GM12878 (cell line): ENCODE data around the gene FITM1. TPM values are rescaled to one million over a fixed set of nuclear protein-coding genes. Genes with fewer than 3 reads are reported as not detected.

Source experiments
- ATAC-seq: fragments of 200-7000 bp; cut with Tn5 transposase; 3 replicates; pipeline ENCODE4 v1.9.1; 2020; ENCODE audit warnings: mild to moderate bottlenecking, moderate library complexity
- BruUV-seq: library from RNA; stranded (reverse); fragments of 400-500 nt; replicated peaks from 2 replicates; lab custom pipeline; 2021; lab: Mats Ljungman, UMichigan
- CTCF ChIA-PET: fragments of 300-600 bp; sonication (Branson Sonifier 250); formaldehyde crosslinking; extraction: SDS; loops from one replicate; lab custom pipeline; 2021; ENCODE audit warnings: inconsistent platforms; lab: Yijun Ruan, JAX
- POLR2A ChIA-PET: fragments of 350-600 bp; formaldehyde crosslinking; extraction: SDS; loops from one replicate; lab custom pipeline; 2021; ENCODE audit warnings: inconsistent platforms; lab: Charles Lee
- RAD21 ChIA-PET: fragments of 300-600 bp; sonication (Branson Sonifier 250); formaldehyde crosslinking; loops from one replicate; lab custom pipeline; 2023; ENCODE audit warnings: antibody characterized with exemption; ENCODE audit not compliant: unreplicated experiment; lab: Charles Lee
- SMC1A ChIA-PET: fragments of 300-600 bp; sonication (Branson Sonifier 250); formaldehyde crosslinking; loops from one replicate; lab custom pipeline; 2023; ENCODE audit not compliant: unreplicated experiment, uncharacterized antibody; lab: Charles Lee
- DNase-seq: peaks from one replicate; pipeline ENCODE4 v3.0.0-alpha.2; 2011; ENCODE audit warnings: low read depth, low spot score
- FAIRE-seq: peaks from 3 replicates; lab custom pipeline; 2011; peaks lifted over from hg19 to GRCh38; lab: Jason Lieb, UNC
- H2AFZ ChIP-seq: 2 replicates; pipeline ENCODE4 v1.6.0; 2011; ENCODE audit warnings: low read depth, low read length, control low read depth; ENCODE audit not compliant: control insufficient read depth
- H3K27ac ChIP-seq: 2 replicates; pipeline ENCODE4 v1.5.1; 2011; ENCODE audit warnings: control low read depth; ENCODE audit not compliant: control insufficient read depth, insufficient read depth
- H3K27me3 ChIP-seq, 2 experiments: replicated peaks in 1 of 2; 2 replicates each; pipeline versions ENCODE4 v1.6.0 to v1.6.1; 2011; ENCODE audit warnings: low read length in 1 of 2; ENCODE audit not compliant: control insufficient read depth in 2 of 2, insufficient read depth in 2 of 2
- H3K36me3 ChIP-seq, 2 experiments: 2 replicates each; pipeline ENCODE4 v1.5.1; 2011; ENCODE audit warnings: low read length in 1 of 2; ENCODE audit not compliant: control insufficient read depth in 2 of 2, insufficient read depth in 2 of 2
- H3K4me1 ChIP-seq: 2 replicates; pipeline ENCODE4 v1.6.1; 2011; ENCODE audit warnings: mild to moderate bottlenecking, low read length, moderate library complexity, mixed read lengths; ENCODE audit not compliant: control insufficient read depth, insufficient read depth
- H3K4me2 ChIP-seq: 2 replicates; pipeline ENCODE4 v1.6.0; 2011; ENCODE audit warnings: control low read depth; ENCODE audit not compliant: control insufficient read depth, insufficient read depth
- H3K4me3 ChIP-seq: fragments of 200-600 bp; sonication (generic); 2 replicates; pipeline ENCODE4 v1.5.1; 2016
- H3K79me2 ChIP-seq: 2 replicates; pipeline ENCODE4 v1.6.0; 2011; ENCODE audit warnings: low read length; ENCODE audit not compliant: control insufficient read depth, insufficient read depth
- H3K9ac ChIP-seq: 2 replicates; pipeline ENCODE4 v1.8.0; 2011; ENCODE audit warnings: low read length, control low read depth, mixed read lengths; ENCODE audit not compliant: control insufficient read depth, insufficient read depth
- H3K9me3 ChIP-seq: replicated peaks from 3 replicates; pipeline ENCODE4 v1.5.1; 2011; ENCODE audit warnings: mild to moderate bottlenecking, low read length; ENCODE audit not compliant: control insufficient read depth, insufficient read depth
- H4K20me1 ChIP-seq: 2 replicates; pipeline ENCODE4 v1.6.0; 2011; ENCODE audit not compliant: control insufficient read depth, insufficient read depth
- ASH2L ChIP-seq: fragments of 300-600, 200-600 bp; sonication (generic); IDR thresholded peaks from 2 replicates; pipeline ENCODE4 v1.6.1; 2017; ENCODE audit warnings: low read depth, mild to moderate bottlenecking, borderline replicate concordance
- BHLHE40 ChIP-seq, 2 experiments: fragments of 450-650 bp in 1 of 2; IDR thresholded peaks; 2 replicates each; pipeline ENCODE4 v1.6.1; 2011 to 2017; ENCODE audit warnings: low read depth in 2 of 2, borderline replicate concordance in 1 of 2, improper control_type of control experiment in 1 of 2, low read length in 1 of 2, mild to moderate bottlenecking in 1 of 2
- BRCA1 ChIP-seq: IDR thresholded peaks from 2 replicates; pipeline ENCODE4 v1.6.1; 2011; ENCODE audit warnings: low read depth, low read length, improper control_type of control experiment
- CHD4 ChIP-seq: fragments of 200-600 bp; sonication (generic); IDR thresholded peaks from 2 replicates; pipeline ENCODE4 v1.6.1; 2016; ENCODE audit warnings: mild to moderate bottlenecking
- FOXM1 ChIP-seq: IDR thresholded peaks from 2 replicates; pipeline ENCODE4 v1.6.1; 2012; ENCODE audit warnings: low read depth, mild to moderate bottlenecking, inconsistent platforms, low read length, moderate library complexity
- JUNB ChIP-seq: IDR thresholded peaks from 2 replicates; pipeline ENCODE4 v1.6.1; 2016; ENCODE audit warnings: antibody characterized with exemption, mild to moderate bottlenecking
- KLF5 ChIP-seq: fragments of 450-650 bp; IDR thresholded peaks from 2 replicates; pipeline ENCODE4 v1.6.1; 2014; ENCODE audit warnings: mild to moderate bottlenecking; ENCODE audit not compliant: partially characterized antibody
- MTA3 ChIP-seq: IDR thresholded peaks from 2 replicates; pipeline ENCODE4 v1.6.1; 2012; ENCODE audit warnings: low read length, inconsistent platforms, borderline replicate concordance
- NBN ChIP-seq: fragments of 450-650 bp; IDR thresholded peaks from 2 replicates; pipeline ENCODE4 v1.6.1; 2016
- NFYA ChIP-seq: IDR thresholded peaks from 2 replicates; pipeline ENCODE4 v1.6.1; 2011; ENCODE audit warnings: low read depth, mild to moderate bottlenecking, low read length, improper control_type of control experiment, borderline replicate concordance
- PAX5 ChIP-seq: IDR thresholded peaks from 2 replicates; pipeline ENCODE4 v1.6.1; 2011; ENCODE audit warnings: low read depth, low read length, borderline replicate concordance
- POLR2A ChIP-seq: IDR thresholded peaks from 2 replicates; pipeline ENCODE4 v1.6.1; 2011; ENCODE audit warnings: low read depth, mild to moderate bottlenecking, low read length
- RB1 ChIP-seq: fragments of 450-650 bp; formaldehyde crosslinking; IDR thresholded peaks from 2 replicates; pipeline ENCODE4 v1.6.1; 2017; ENCODE audit warnings: mild to moderate bottlenecking, borderline replicate concordance
- RUNX3 ChIP-seq: IDR thresholded peaks from 2 replicates; pipeline ENCODE4 v1.6.1; 2012; ENCODE audit warnings: low read length, inconsistent platforms
- SIX5 ChIP-seq: IDR thresholded peaks from 2 replicates; pipeline ENCODE4 v1.6.1; 2011; ENCODE audit warnings: mild to moderate bottlenecking, low read depth, low read length, moderate library complexity; ENCODE audit not compliant: severe bottlenecking
- SMAD1 ChIP-seq: fragments of 450-650 bp; IDR thresholded peaks from 2 replicates; pipeline ENCODE4 v1.6.1; 2018; ENCODE audit warnings: mild to moderate bottlenecking, low read depth; ENCODE audit not compliant: partially characterized antibody
- SPI1 ChIP-seq: IDR thresholded peaks from 2 replicates; pipeline ENCODE4 v1.6.1; 2011; ENCODE audit warnings: low read depth, mild to moderate bottlenecking, low read length, moderate library complexity, borderline replicate concordance; ENCODE audit not compliant: insufficient read depth
- SREBF2 ChIP-seq: IDR thresholded peaks from 2 replicates; pipeline ENCODE4 v1.6.1; 2012; ENCODE audit warnings: mild to moderate bottlenecking, low read length
- TAF1 ChIP-seq: IDR thresholded peaks from 2 replicates; pipeline ENCODE4 v1.6.1; 2011; ENCODE audit warnings: mild to moderate bottlenecking, low read depth, low read length, borderline replicate concordance
- TCF3 ChIP-seq: IDR thresholded peaks from 2 replicates; pipeline ENCODE4 v1.6.1; 2012; ENCODE audit warnings: low read depth, mild to moderate bottlenecking, low read length, borderline replicate concordance; ENCODE audit not compliant: insufficient read depth
- TCF7 ChIP-seq: IDR thresholded peaks from 2 replicates; pipeline ENCODE4 v1.6.1; 2014; ENCODE audit warnings: antibody characterized with exemption, borderline replicate concordance
- ZNF24 ChIP-seq: fragments of 450-650 bp; IDR thresholded peaks from 2 replicates; pipeline ENCODE4 v1.6.1; 2017; ENCODE audit warnings: antibody characterized with exemption, mild to moderate bottlenecking
- WGBS: methylation state at CpG from one replicate; pipeline ENCODE4 v1.1.6; 2016; ENCODE audit warnings: low lambda C conversion rate; ENCODE audit not compliant: insufficient replicate concordance, insufficient coverage; ENCODE audit errors: missing lambda C conversion rate; 5-methylcytosine and 5-hydroxymethylcytosine counted together
- in situ Hi-C: fragments of 300-500 bp; cut with MboI; formaldehyde crosslinking; loops from 9 replicates; pipeline ENCODE4 v1.14.3; 2018; ENCODE audit warnings: mixed read lengths
- intact Hi-C: fragments of 100-400 bp; cut with micrococcal nuclease; formaldehyde crosslinking; loops from one replicate; pipeline ENCODE4 v1.14.2; 2022; ENCODE audit not compliant: unreplicated experiment
- polyA plus RNA-seq, 11 experiments: library from polyadenylated mRNA; depleted of rRNA in 4 of 11; unstranded in 6 of 11; stranded (reverse) in 5 of 11; fragments of >200 nt; fragmentation: Nextera tagmentation in 4 of 11; fragmentation: Illumina TruSeq in 1 of 11; extraction: Ambion mirVana in 4 of 11; extraction: Trizol in 1 of 11; gene quantifications; 1 replicate in 1 of 11; 2 replicates in 10 of 11; pipeline versions ENCODE4 v1.2.1 to v1.2.3, GENCODE V29; 2011 to 2016; ENCODE audit warnings: inconsistent platforms in 2 of 11, missing spikeins in 2 of 11, low read depth in 1 of 11
- total RNA-seq, 4 experiments: library from RNA; depleted of rRNA in 3 of 4; stranded (reverse); fragments of >200 nt in 3 of 4; fragmentation: Illumina TruSeq in 1 of 4; extraction: Trizol in 1 of 4; gene quantifications; 2 replicates each; pipeline versions ENCODE4 v1.2.1 to v1.2.3, GENCODE V29; 2013 to 2021
- TF ChIP-seq, protein P1 (sequence below): IDR thresholded peaks from 2 replicates; pipeline ENCODE4 v1.6.1; 2011; ENCODE audit warnings: low read depth, mild to moderate bottlenecking, low read length, moderate library complexity, borderline replicate concordance; ENCODE audit errors: extremely low read depth
- TF ChIP-seq, protein P2 (sequence below): IDR thresholded peaks from 2 replicates; pipeline ENCODE4 v1.6.1; 2012; ENCODE audit warnings: low read depth, low read length, improper control_type of control experiment

Gene FITM1
- total and polyA plus RNA-seq, 10 of the 15 experiments (the other 5 are each of a cell fraction or from before 2014, with no cell fraction given) = 0.11 to 1.9 (median 0.45) TPM; not detected in 2

- intact Hi-C loops = loop anchor here (2.0 kb wide), 1 partner anchor 57 kb away; the partner anchor contains the start of genes DCAF11 and NRL
- SMC1A ChIA-PET = interaction anchor here (0.6 to 1.6 kb wide), 4 partner anchors 10 to 76 kb away, joined by 3 to 9 read pairs (median 3); partner anchors contain the start of genes IRF9, PSME2 and RNF31
- TF ChIP-seq SMAD1 (no peak), FOXM1 (no peak), BHLHE40 (IDR thresholded peaks at IDR 0.05; ENCODE audit: borderline replicate concordance in 1 of 2, low read depth in 2 of 2, low read length in 1 of 2) (peak; percentile 8 to 69; a peak in 2 of 4 replicates), NBN (peak; percentile 37), SPI1 (no peak), CHD4 (no peak), TCF3 (no peak), TCF7 (no peak), JUNB (no peak), SREBF2 (no peak), PAX5 (peak; percentile 25; the same call in 1 of the 2 replicates), RB1 (no peak), SIX5 (no peak), POLR2A (peak; percentile 76), TAF1 (no peak), RUNX3 (peak; percentile 76), KLF5 (peak; percentile 35), BRCA1 (no peak), MTA3 (no peak; the same call in 1 of the 2 replicates), NFYA (no peak; the same call in 1 of the 2 replicates), ZNF24 (no peak), ASH2L (no peak)
- TF ChIP-seq, protein P1, sequence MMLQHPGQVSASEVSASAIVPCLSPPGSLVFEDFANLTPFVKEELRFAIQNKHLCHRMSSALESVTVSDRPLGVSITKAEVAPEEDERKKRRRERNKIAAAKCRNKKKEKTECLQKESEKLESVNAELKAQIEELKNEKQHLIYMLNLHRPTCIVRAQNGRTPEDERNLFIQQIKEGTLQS = no peak
- TF ChIP-seq, protein P2, sequence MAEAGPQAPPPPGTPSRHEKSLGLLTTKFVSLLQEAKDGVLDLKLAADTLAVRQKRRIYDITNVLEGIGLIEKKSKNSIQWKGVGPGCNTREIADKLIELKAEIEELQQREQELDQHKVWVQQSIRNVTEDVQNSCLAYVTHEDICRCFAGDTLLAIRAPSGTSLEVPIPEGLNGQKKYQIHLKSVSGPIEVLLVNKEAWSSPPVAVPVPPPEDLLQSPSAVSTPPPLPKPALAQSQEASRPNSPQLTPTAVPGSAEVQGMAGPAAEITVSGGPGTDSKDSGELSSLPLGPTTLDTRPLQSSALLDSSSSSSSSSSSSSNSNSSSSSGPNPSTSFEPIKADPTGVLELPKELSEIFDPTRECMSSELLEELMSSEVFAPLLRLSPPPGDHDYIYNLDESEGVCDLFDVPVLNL = peak; percentile 72
These were observed 41.2 kb downstream of the FITM1 start, which contains the start of gene REC8 for GRCh38 chr14:24171422-24172260. TSS of gene REC8 (plus strand) at chr14:24172080. CDS start at chr14:24172553, 473 bp downstream.

More at GRCh38 chr14:24171422-24172260, 41.2 kb downstream of the FITM1 start, which contains the start of gene REC8:
- H3K4me1 ChIP-seq = no peaks in the 10 kb centered on the region
- 15% methylated on average over 59 of the region's 63 CpGs for WGBS
- in situ Hi-C loops = no loop called here
- peak within 1 kb of the TSS; percentile 69 for H3K9ac ChIP-seq
- H3K9me3 ChIP-seq = no peaks in the 10 kb centered on the region
- RAD21 ChIA-PET = interaction anchor here (1.0 to 1.1 kb wide), 2 partner anchors 10 kb away, joined by 4 to 5 read pairs; partner anchors contain the start of gene IRF9
- H3K27me3 ChIP-seq = no peaks in the 10 kb centered on the region
- CTCF ChIA-PET = interaction anchor here (1.1 to 2.2 kb wide), 6 partner anchors 10 to 162 kb away, joined by 3 to 18 read pairs (median 3); partner anchors contain the start of genes DHRS1, IPO4, IRF9 and MDP1
- POLR2A ChIA-PET = interaction anchor here (0.7 to 2.8 kb wide), 10 partner anchors 9 to 80 kb away, joined by 3 to 11 read pairs (median 7); partner anchors contain the start of genes CHMP4A, IPO4, IRF9 and PSME2
- no peak within 1 kb of the TSS; the same call in 1 of the 2 replicates for H2AFZ ChIP-seq
- peak; percentile 90 for ATAC-seq
- peaks cover 1 to 14% of the 10 kb centered on the region in 2 experiments for H3K36me3 ChIP-seq
- peak; percentile 82 for DNase-seq
- peak within 1 kb of the TSS; percentile 68 for H3K27ac ChIP-seq
- no peaks in the 10 kb centered on the region for H4K20me1 ChIP-seq
- peak; percentile 81 for FAIRE-seq
- H3K79me2 ChIP-seq = peaks cover 6% of the 10 kb centered on the region
- BruUV-seq = no TSS peak
- H3K4me3 ChIP-seq = peak within 1 kb of the TSS; percentile 62
- peak within 1 kb of the TSS; percentile 72 for H3K4me2 ChIP-seq
